HepG2 (cell line): ENCODE measurements around the gene TMEM266. TPM values are rescaled to one million over a fixed set of nuclear protein-coding genes. Genes with fewer than 3 reads are reported as not detected.

Experiments
- BRCA1 ChIP-seq: sonication (generic); formaldehyde crosslinking; IDR thresholded peaks from 2 replicates; pipeline ENCODE4 v1.4.0; 2020; ENCODE audit warnings: missing genetic modification reagents
- CBX2 ChIP-seq, 2 experiments: fragments of 200-600 bp in 1 of 2; sonication (generic); formaldehyde crosslinking in 1 of 2; IDR thresholded peaks; 2 replicates each; pipeline versions ENCODE4 v1.7.0 to v1.8.1; 2018 to 2022; ENCODE audit warnings: low read depth in 2 of 2, low read length in 1 of 2, mild to moderate bottlenecking in 1 of 2, missing genetic modification reagents in 1 of 2
- CENPT ChIP-seq: sonication (generic); formaldehyde crosslinking; IDR thresholded peaks from 2 replicates; pipeline ENCODE4 v1.8.0; 2022; ENCODE audit warnings: low read depth, mild to moderate bottlenecking, moderate library complexity, missing genetic modification reagents
- ELF4 ChIP-seq: sonication (generic); formaldehyde crosslinking; IDR thresholded peaks from 2 replicates; pipeline ENCODE4 v1.5.0; 2020; ENCODE audit warnings: missing genetic modification reagents, mild to moderate bottlenecking, moderate library complexity, borderline replicate concordance
- HOXA9 ChIP-seq: sonication (generic); formaldehyde crosslinking; IDR thresholded peaks from 2 replicates; pipeline ENCODE4 v1.8.1; 2022; ENCODE audit warnings: missing genetic modification reagents, mild to moderate bottlenecking, moderate library complexity, borderline replicate concordance
- IRF2 ChIP-seq: IDR thresholded peaks from 2 replicates; pipeline ENCODE4 v1.6.1; 2018; ENCODE audit warnings: missing genetic modification reagents, missing compliant biosample characterization
- MTF2 ChIP-seq: sonication (generic); formaldehyde crosslinking; IDR thresholded peaks from 2 replicates; pipeline ENCODE4 v1.5.0; 2020; ENCODE audit warnings: missing genetic modification reagents, borderline replicate concordance
- NONO ChIP-seq, 2 experiments: fragments of 450-650 bp in 1 of 2; sonication (generic) in 1 of 2; formaldehyde crosslinking in 1 of 2; IDR thresholded peaks in 1 of 2; conservative IDR thresholded peaks in 1 of 2; 2 replicates each; pipeline versions ENCODE4 v1.6.1 to v1.8.0; 2017 to 2022; ENCODE audit warnings: mild to moderate bottlenecking in 1 of 2, missing genetic modification reagents in 1 of 2, moderate library complexity in 1 of 2
- PPARG ChIP-seq: conservative IDR thresholded peaks from 2 replicates; pipeline ENCODE4 v1.6.1; 2016; ENCODE audit warnings: missing biosample characterization, missing genetic modification reagents
- RAD21 ChIP-seq: fragments of 450-650 bp; formaldehyde crosslinking; IDR thresholded peaks from 2 replicates; pipeline ENCODE4 v1.5.0; 2020; ENCODE audit warnings: mild to moderate bottlenecking
- SAP130 ChIP-seq: IDR thresholded peaks from 2 replicates; pipeline ENCODE4 v1.6.1; 2016; ENCODE audit warnings: low read depth
- STAG1 ChIP-seq: sonication (generic); formaldehyde crosslinking; IDR thresholded peaks from 2 replicates; pipeline ENCODE4 v1.4.0; 2020; ENCODE audit warnings: missing genetic modification reagents
- TEAD3 ChIP-seq: optimal IDR thresholded peaks from 2 replicates; pipeline ENCODE3; 2016; ENCODE audit warnings: borderline replicate concordance
- ZBTB38 ChIP-seq: sonication (generic); formaldehyde crosslinking; IDR thresholded peaks from 2 replicates; pipeline ENCODE4 v1.5.1; 2020; ENCODE audit warnings: mild to moderate bottlenecking, missing genetic modification reagents
- ZFX ChIP-seq: sonication (generic); formaldehyde crosslinking; IDR thresholded peaks from 2 replicates; pipeline ENCODE4 v1.4.0; 2020; ENCODE audit warnings: mild to moderate bottlenecking, low read depth, missing genetic modification reagents, moderate library complexity
- ZNF317 ChIP-seq: sonication (generic); formaldehyde crosslinking; IDR thresholded peaks from 2 replicates; pipeline ENCODE4 v1.5.0; 2020; ENCODE audit warnings: mild to moderate bottlenecking, missing genetic modification reagents
- ZNF430 ChIP-seq: sonication (generic); formaldehyde crosslinking; IDR thresholded peaks from 2 replicates; pipeline ENCODE4 v1.9.0; 2021; ENCODE audit warnings: mild to moderate bottlenecking, missing genetic modification reagents
- ZNF552 ChIP-seq: sonication (generic); formaldehyde crosslinking; IDR thresholded peaks from 2 replicates; pipeline ENCODE4 v1.9.0; 2022; ENCODE audit warnings: missing genetic modification reagents, mild to moderate bottlenecking, borderline replicate concordance
- ZNF570 ChIP-seq: sonication (generic); formaldehyde crosslinking; IDR thresholded peaks from 2 replicates; pipeline ENCODE4 v1.4.0; 2020; ENCODE audit warnings: mild to moderate bottlenecking, missing genetic modification reagents, borderline replicate concordance
- ZNF607 ChIP-seq: sonication (generic); formaldehyde crosslinking; IDR thresholded peaks from 2 replicates; pipeline ENCODE4 v1.5.1; 2020; ENCODE audit warnings: missing genetic modification reagents, mild to moderate bottlenecking, borderline replicate concordance
- ZSCAN29 ChIP-seq: sonication (generic); formaldehyde crosslinking; conservative IDR thresholded peaks from 2 replicates; pipeline ENCODE4 v1.4.0; 2020; ENCODE audit warnings: mild to moderate bottlenecking, missing genetic modification reagents
- ZZZ3 ChIP-seq: sonication (generic); formaldehyde crosslinking; IDR thresholded peaks from 2 replicates; pipeline ENCODE4 v1.4.0; 2020; ENCODE audit warnings: missing genetic modification reagents, mild to moderate bottlenecking, borderline replicate concordance
- polyA plus RNA-seq, 8 experiments: library from polyadenylated mRNA; depleted of rRNA in 3 of 8; stranded (reverse) in 7 of 8; unstranded in 1 of 8; fragments of >200 nt; fragmentation: Illumina TruSeq in 4 of 8; extraction: Trizol in 4 of 8; gene quantifications; 2 replicates each; pipeline versions ENCODE4 v1.2.1 to v1.2.3, GENCODE V29; 2011 to 2016; ENCODE audit warnings: low read depth in 4 of 8, missing spikeins in 1 of 8, mixed read lengths in 1 of 8; ENCODE audit not compliant: insufficient read depth in 1 of 8
- total RNA-seq, 5 experiments: library from RNA; depleted of rRNA; stranded (reverse); fragments of >200 nt; fragmentation: Illumina TruSeq; extraction: Trizol; gene quantifications; 2 replicates each; pipeline ENCODE4 v1.2.3, GENCODE V29; 2016; ENCODE audit warnings: low read depth in 1 of 5
- TF ChIP-seq, protein P1 (sequence below): sonication (generic); formaldehyde crosslinking; IDR thresholded peaks from 2 replicates; pipeline ENCODE4 v1.4.0; 2020; ENCODE audit warnings: missing genetic modification reagents, borderline replicate concordance
- TF ChIP-seq, protein P2 (sequence below): sonication (generic); formaldehyde crosslinking; IDR thresholded peaks from 2 replicates; pipeline ENCODE4 v1.5.0; 2020; ENCODE audit warnings: missing genetic modification reagents, mild to moderate bottlenecking, borderline replicate concordance

TMEM266 gene
- total and polyA plus RNA-seq, 2 of the 13 experiments (the other 11 are each of a cell fraction or from before 2014, with no cell fraction given) = 0.04 TPM; not detected in 1

DNA sequence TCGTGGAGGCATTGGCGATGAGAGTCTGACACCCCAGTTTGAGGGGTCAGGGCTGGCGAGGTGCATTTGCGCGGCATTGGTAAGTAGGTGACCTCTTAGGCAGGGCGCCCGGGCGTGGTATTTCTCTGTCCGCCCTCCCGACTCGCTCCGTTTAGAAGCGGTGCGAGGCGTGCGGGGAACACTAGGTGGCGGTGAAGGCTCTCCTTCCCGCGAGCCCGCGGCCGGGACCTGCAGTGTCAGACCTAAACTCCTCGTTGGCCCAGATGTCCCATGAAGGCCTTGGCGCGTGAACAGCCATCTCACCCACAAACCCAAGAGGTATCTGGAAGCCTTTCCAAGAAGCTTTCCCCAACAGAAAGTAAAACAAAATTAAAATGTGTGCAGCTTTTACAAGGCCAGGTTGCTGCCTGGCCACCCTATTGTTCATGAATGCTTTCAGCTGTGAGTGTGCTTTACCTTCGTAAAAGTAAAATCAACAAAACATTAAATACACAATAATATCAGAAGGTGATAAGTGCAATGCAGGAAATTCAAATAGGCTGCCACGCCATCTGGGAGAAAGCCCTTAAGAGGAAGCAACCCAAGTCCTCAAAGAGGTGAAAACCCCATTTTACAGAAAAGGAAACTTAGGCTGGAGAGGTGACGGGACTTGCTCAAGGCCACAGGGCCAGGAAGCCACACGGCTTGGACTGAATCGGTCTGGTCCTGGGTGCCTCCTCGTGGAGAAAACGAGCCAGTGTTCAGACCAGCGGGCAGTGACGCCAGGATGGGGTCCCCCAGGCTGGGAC is 131.2 kb downstream of the TMEM266 start (continued):
- TF ChIP-seq TEAD3 (CRISPR knock-in tag) = peak; percentile 72
- peak; percentile 84 for TF ChIP-seq RAD21
- TF ChIP-seq ZNF607 (CRISPR knock-in tag) = 0 out of 2 replicates have a peak, but pooled peaks have one; percentile 54
- no peak for TF ChIP-seq HOXA9 (CRISPR knock-in tag)
- peak; percentile 93 for TF ChIP-seq STAG1 (CRISPR knock-in tag)
- TF ChIP-seq CENPT (CRISPR knock-in tag) = no peak
- TF ChIP-seq, protein P1, sequence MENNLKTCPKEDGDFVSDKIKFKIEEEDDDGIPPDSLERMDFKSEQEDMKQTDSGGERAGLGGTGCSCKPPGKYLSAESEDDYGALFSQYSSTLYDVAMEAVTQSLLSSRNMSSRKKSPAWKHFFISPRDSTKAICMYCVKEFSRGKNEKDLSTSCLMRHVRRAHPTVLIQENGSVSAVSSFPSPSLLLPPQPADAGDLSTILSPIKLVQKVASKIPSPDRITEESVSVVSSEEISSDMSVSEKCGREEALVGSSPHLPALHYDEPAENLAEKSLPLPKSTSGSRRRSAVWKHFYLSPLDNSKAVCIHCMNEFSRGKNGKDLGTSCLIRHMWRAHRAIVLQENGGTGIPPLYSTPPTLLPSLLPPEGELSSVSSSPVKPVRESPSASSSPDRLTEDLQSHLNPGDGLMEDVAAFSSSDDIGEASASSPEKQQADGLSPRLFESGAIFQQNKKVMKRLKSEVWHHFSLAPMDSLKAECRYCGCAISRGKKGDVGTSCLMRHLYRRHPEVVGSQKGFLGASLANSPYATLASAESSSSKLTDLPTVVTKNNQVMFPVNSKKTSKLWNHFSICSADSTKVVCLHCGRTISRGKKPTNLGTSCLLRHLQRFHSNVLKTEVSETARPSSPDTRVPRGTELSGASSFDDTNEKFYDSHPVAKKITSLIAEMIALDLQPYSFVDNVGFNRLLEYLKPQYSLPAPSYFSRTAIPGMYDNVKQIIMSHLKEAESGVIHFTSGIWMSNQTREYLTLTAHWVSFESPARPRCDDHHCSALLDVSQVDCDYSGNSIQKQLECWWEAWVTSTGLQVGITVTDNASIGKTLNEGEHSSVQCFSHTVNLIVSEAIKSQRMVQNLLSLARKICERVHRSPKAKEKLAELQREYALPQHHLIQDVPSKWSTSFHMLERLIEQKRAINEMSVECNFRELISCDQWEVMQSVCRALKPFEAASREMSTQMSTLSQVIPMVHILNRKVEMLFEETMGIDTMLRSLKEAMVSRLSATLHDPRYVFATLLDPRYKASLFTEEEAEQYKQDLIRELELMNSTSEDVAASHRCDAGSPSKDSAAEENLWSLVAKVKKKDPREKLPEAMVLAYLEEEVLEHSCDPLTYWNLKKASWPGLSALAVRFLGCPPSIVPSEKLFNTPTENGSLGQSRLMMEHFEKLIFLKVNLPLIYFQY (CRISPR knock-in tag) = peak; percentile 72; the same call in 1 of the 2 replicates
- no peak for TF ChIP-seq CBX2 (IDR thresholded peaks at IDR 0.05; ENCODE audit: low read depth, low read length)
- TF ChIP-seq CBX2 (CRISPR knock-in tag; IDR thresholded peaks at IDR 0.05; ENCODE audit: low read depth) = no peak
- TF ChIP-seq BRCA1 (CRISPR knock-in tag) = peak; percentile 35; the same call in 1 of the 2 replicates
- TF ChIP-seq ZSCAN29 (CRISPR knock-in tag) = no peak
- 0 out of 2 replicates have a peak, but pooled peaks have one; percentile 28 for TF ChIP-seq PPARG (CRISPR knock-in tag)
- TF ChIP-seq SAP130 = peak; percentile 27; the same call in 1 of the 2 replicates
- TF ChIP-seq ZFX (CRISPR knock-in tag) = peak; percentile 75
- TF ChIP-seq MTF2 (CRISPR knock-in tag) = 0 out of 2 replicates have a peak, but pooled peaks have one; percentile 26
- no peak for TF ChIP-seq ZNF552 (CRISPR knock-in tag)
- TF ChIP-seq, protein P2, sequence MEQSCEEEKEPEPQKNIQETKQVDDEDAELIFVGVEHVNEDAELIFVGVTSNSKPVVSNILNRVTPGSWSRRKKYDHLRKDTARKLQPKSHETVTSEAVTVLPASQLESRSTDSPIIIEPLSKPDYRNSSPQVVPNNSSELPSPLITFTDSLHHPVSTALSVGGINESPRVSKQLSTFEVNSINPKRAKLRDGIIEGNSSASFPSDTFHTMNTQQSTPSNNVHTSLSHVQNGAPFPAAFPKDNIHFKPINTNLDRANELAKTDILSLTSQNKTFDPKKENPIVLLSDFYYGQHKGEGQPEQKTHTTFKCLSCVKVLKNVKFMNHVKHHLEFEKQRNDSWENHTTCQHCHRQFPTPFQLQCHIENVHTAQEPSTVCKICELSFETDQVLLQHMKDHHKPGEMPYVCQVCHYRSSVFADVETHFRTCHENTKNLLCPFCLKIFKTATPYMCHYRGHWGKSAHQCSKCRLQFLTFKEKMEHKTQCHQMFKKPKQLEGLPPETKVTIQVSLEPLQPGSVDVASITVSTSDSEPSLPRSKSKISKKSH (CRISPR knock-in tag) = 0 out of 2 replicates have a peak, but pooled peaks have one; percentile 34
- TF ChIP-seq ZZZ3 (CRISPR knock-in tag) = no peak
- no peak for TF ChIP-seq ZBTB38
- 0 out of 2 replicates have a peak, but pooled peaks have one; percentile 50 for TF ChIP-seq IRF2 (CRISPR knock-in tag)
- TF ChIP-seq NONO (IDR thresholded peaks at IDR 0.05) = no peak
- TF ChIP-seq NONO (CRISPR knock-in tag; conservative IDR thresholded peaks at IDR 0.05) = peak; percentile 49; the same call in 1 of the 2 replicates
- no peak for TF ChIP-seq ZNF317 (CRISPR knock-in tag)
- TF ChIP-seq ELF4 = no peak
- TF ChIP-seq ZNF430 = no peak
- no peak for TF ChIP-seq ZNF570
